ENCODE results near the gene CD46.

The CD46 gene

GRCh38 chr1:207827488-207827830, 75.6 kb downstream of the CD46 start:
- no peaks in the 10 kb centered on the region for H3K27me3 ChIP-seq (ENCODE audit: insufficient read depth, low read length, poor library complexity)
- H3K4me1 ChIP-seq (ENCODE audit: insufficient read depth, low read length) = peaks cover 2% of the 10 kb centered on the region; the same call in 1 of the 2 replicates
- no peak overlapping the region for H3K4me3 ChIP-seq (ENCODE audit: low read depth in 1 of 2, low read length in 2 of 2)
- peaks cover 96% of the 10 kb centered on the region for H4K20me1 ChIP-seq (ENCODE audit: insufficient read depth, low read length)
- TF ChIP-seq EZH2 (IDR thresholded peaks at IDR 0.05; ENCODE audit: borderline replicate concordance, low read depth, low read length, severe bottlenecking) = no peak
- no peak for TF ChIP-seq CTCF (IDR thresholded peaks at IDR 0.05; ENCODE audit: borderline replicate concordance, extremely low read depth, low read length, poor library complexity, severe bottlenecking)
- H3K9me3 ChIP-seq (ENCODE audit: insufficient read depth, low read length, severe bottlenecking) = no peaks in the 10 kb centered on the region
- H3K79me2 ChIP-seq (ENCODE audit: insufficient read depth, low read length) = peaks cover 100% of the 10 kb centered on the region
- H3K9ac ChIP-seq (ENCODE audit: low read depth, low read length) = no peak overlapping the region
- no peak for ATAC-seq (ENCODE audit: insufficient read depth, low read depth)
- no peak overlapping the region for H3K27ac ChIP-seq (ENCODE audit: low read length)
- no peak for DNase-seq
- no peak overlapping the region for H3K4me2 ChIP-seq (ENCODE audit: insufficient read depth, low read length)
- no peak overlapping the region for H2AFZ ChIP-seq (ENCODE audit: low read depth, low read length)
- H3K36me3 ChIP-seq (ENCODE audit: insufficient read depth, low read length) = peaks cover 71% of the 10 kb centered on the region

GRCh38 chr1:207828046-207828445, 76.2 kb downstream of the CD46 start:
- peaks cover 100% of the 10 kb centered on the region for H3K79me2 ChIP-seq (ENCODE audit: insufficient read depth, low read length)
- H4K20me1 ChIP-seq (ENCODE audit: insufficient read depth, low read length) = peaks cover 96% of the 10 kb centered on the region
- ATAC-seq (ENCODE audit: insufficient read depth, low read depth) (no peak), DNase-seq (no peak)
- no peaks in the 10 kb centered on the region for H3K9me3 ChIP-seq (ENCODE audit: insufficient read depth, low read length, severe bottlenecking)
- no peak overlapping the region for H3K4me3 ChIP-seq (ENCODE audit: low read depth in 1 of 2, low read length in 2 of 2)
- H3K27me3 ChIP-seq (ENCODE audit: insufficient read depth, low read length, poor library complexity) = no peaks in the 10 kb centered on the region
- H3K9ac ChIP-seq (ENCODE audit: low read depth, low read length) = no peak overlapping the region
- TF ChIP-seq EZH2 (IDR thresholded peaks at IDR 0.05; ENCODE audit: borderline replicate concordance, low read depth, low read length, severe bottlenecking) (no peak), CTCF (IDR thresholded peaks at IDR 0.05; ENCODE audit: borderline replicate concordance, extremely low read depth, low read length, poor library complexity, severe bottlenecking) (no peak)
- H3K36me3 ChIP-seq (ENCODE audit: insufficient read depth, low read length) = peaks cover 65% of the 10 kb centered on the region
- H3K4me1 ChIP-seq (ENCODE audit: insufficient read depth, low read length) = peaks cover 7% of the 10 kb centered on the region; the same call in 1 of the 2 replicates
- no peak overlapping the region for H3K4me2 ChIP-seq (ENCODE audit: insufficient read depth, low read length)
- no peak overlapping the region for H2AFZ ChIP-seq (ENCODE audit: low read depth, low read length)
- H3K27ac ChIP-seq (ENCODE audit: low read length) = no peak overlapping the region

- no peak overlapping the region for H3K27ac ChIP-seq (ENCODE audit: low read length)
- no peak overlapping the region for H3K4me3 ChIP-seq (ENCODE audit: low read depth in 1 of 2, low read length in 2 of 2)
- no peak overlapping the region for H3K4me2 ChIP-seq (ENCODE audit: insufficient read depth, low read length)
- DNase-seq = peak; percentile 68
- H3K79me2 ChIP-seq (ENCODE audit: insufficient read depth, low read length) = peaks cover 100% of the 10 kb centered on the region
- ATAC-seq (ENCODE audit: insufficient read depth, low read depth) = peak; percentile 88
- no peaks in the 10 kb centered on the region for H3K9me3 ChIP-seq (ENCODE audit: insufficient read depth, low read length, severe bottlenecking)
- H2AFZ ChIP-seq (ENCODE audit: low read depth, low read length) = no peak overlapping the region
- TF ChIP-seq CTCF (IDR thresholded peaks at IDR 0.05; ENCODE audit: borderline replicate concordance, extremely low read depth, low read length, poor library complexity, severe bottlenecking) (peak; percentile 86), EZH2 (IDR thresholded peaks at IDR 0.05; ENCODE audit: borderline replicate concordance, low read depth, low read length, severe bottlenecking) (no peak)
- H3K4me1 ChIP-seq (ENCODE audit: insufficient read depth, low read length) = peaks cover 11% of the 10 kb centered on the region
- peaks cover 65% of the 10 kb centered on the region for H3K36me3 ChIP-seq (ENCODE audit: insufficient read depth, low read length)
- H3K27me3 ChIP-seq (ENCODE audit: insufficient read depth, low read length, poor library complexity) = no peaks in the 10 kb centered on the region
- H4K20me1 ChIP-seq (ENCODE audit: insufficient read depth, low read length) = peaks cover 97% of the 10 kb centered on the region
- no peak overlapping the region for H3K9ac ChIP-seq (ENCODE audit: low read depth, low read length)
These were observed 76.8 kb downstream of the CD46 start for GRCh38 chr1:207828485-207829158.
